Breast epithelium (tissue), 3 donors: ENCODE data around the gene UBE4B.

Source experiments
- POLR2AphosphoS5 ChIP-seq, 3 donors: sonication (generic); formaldehyde crosslinking; IDR thresholded peaks; one replicate each; pipeline ENCODE4 v1.6.1; 2017; ENCODE audit warnings: antibody characterized with exemption in 3 of 3
- TF ChIP-seq, protein P1 (sequence below), 3 donors: fragments of 450-650 bp; IDR thresholded peaks; one replicate each; pipeline ENCODE4 v1.5.1; 2016 to 2017; ENCODE audit warnings: antibody characterized with exemption in 3 of 3, mild to moderate bottlenecking in 3 of 3, moderate library complexity in 3 of 3

DNA sequence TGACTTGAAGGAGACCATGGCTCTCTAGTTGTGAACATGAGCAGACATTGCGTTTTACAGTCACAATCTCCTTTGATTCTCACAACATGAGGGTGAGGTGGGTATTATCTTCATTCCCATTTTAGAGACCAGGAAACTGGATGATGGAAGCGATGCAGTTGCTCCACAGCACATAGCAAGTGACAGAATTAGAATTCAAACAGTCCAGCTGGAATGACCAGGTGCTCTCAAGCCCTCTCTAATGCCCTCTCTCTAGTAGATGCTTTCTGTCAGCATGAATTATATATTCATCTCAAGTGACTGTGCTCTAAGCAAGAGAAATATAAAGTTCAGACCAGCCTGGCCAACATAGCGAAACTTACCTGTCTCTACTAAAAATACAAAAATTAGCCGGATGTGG lies 167.9 kb downstream of the UBE4B start:
- no peak for TF ChIP-seq POLR2AphosphoS5 (IDR thresholded peaks at IDR 0.05)
- TF ChIP-seq, protein P1, sequence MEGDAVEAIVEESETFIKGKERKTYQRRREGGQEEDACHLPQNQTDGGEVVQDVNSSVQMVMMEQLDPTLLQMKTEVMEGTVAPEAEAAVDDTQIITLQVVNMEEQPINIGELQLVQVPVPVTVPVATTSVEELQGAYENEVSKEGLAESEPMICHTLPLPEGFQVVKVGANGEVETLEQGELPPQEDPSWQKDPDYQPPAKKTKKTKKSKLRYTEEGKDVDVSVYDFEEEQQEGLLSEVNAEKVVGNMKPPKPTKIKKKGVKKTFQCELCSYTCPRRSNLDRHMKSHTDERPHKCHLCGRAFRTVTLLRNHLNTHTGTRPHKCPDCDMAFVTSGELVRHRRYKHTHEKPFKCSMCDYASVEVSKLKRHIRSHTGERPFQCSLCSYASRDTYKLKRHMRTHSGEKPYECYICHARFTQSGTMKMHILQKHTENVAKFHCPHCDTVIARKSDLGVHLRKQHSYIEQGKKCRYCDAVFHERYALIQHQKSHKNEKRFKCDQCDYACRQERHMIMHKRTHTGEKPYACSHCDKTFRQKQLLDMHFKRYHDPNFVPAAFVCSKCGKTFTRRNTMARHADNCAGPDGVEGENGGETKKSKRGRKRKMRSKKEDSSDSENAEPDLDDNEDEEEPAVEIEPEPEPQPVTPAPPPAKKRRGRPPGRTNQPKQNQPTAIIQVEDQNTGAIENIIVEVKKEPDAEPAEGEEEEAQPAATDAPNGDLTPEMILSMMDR (IDR thresholded peaks at IDR 0.05), result no peak
